Endothelial cell of hepatic sinusoid (primary cell): ENCODE measurements around the gene C9orf78.

Source experiments
- in situ Hi-C: cut with HindIII; loops from 2 replicates; pipeline ENCODE4 v1.10.0; 2017; ENCODE audit warnings: low sequenced_read_pairs

C9orf78 gene

GRCh38 chr9:129868023-129868871 is 33.2 kb upstream of the C9orf78 start:
- in situ Hi-C loops, result no loop called here

DNA sequence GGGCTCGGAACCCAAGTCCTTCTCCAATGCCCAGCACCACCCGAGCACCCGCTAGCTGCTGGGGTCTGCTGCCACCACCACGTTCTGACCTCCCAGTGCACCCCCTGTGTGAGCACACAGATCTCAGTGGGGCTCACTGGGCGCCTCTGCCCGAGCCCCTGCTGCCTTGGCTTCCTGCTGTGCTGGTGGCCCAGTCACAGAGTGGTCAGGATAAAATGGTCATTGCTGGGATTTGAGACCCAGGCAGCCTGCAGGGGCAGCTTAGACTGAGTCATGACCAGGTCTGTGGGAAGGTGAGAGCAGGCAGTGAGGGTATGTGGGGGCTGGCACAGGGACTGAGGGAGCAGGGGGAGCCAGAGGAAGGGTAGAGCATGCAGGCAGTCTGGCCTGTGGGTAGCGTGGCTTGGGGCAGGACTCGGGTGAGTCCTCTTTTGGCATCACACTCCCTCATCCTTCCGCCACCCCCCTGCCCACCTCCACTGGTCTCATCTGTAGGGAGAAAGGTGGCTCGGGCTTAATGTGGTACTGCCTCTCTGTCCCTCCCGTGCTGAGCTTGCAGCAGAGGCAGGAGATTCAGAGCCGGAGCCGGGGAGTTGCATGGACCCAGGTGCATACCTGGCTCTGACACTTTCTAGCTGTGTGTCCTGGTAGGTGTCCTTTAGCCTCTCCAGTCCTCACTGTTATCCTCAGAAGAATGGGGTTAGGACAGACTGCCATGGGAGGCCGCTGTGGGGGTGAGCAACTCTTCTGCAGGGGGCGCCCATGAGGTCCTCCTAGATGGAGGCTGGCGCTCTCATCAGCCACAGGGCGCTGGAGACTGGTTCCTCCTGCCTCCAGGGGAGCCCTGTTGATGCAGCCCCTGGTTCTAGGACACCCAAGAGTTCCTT is 32.3 kb upstream of the C9orf78 start:
- in situ Hi-C loops, result no loop called here

DNA sequence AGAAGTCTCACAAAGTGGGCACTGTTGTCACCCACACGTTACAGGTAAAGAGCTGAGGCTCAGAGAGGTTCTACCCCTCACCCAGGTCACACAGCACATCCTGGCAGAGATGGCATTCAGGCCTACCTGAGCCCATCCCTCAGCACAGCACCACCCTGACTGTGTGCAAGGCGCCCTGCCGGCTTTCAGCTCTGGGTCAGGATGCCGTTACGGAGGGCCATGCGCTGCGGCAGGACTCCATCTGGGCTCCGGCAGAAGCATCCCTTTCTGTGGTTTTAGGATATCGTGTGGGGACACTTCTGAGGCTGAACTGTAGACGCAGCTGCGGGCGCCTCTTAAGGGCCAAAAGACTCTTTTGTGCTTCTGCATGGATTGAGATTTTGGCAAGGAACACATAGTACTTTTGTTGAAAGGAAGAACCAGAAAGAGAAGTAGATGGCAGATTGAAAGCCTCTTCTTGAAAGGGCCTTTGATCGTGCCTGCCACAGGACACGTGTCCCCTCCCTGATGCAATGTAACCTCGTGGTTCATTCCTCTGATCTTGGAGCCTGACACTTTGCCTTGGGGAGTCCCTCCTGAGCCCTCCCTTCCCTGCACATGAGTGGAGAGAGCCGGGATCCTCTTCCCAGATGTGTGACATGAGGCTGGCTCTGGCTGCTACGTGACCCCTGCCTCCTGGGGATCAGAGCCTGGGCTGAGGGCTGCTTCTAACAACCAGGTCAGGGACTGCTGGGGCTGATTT is 31.5 kb upstream of the C9orf78 start:
- in situ Hi-C loops, result no loop called here

DNA sequence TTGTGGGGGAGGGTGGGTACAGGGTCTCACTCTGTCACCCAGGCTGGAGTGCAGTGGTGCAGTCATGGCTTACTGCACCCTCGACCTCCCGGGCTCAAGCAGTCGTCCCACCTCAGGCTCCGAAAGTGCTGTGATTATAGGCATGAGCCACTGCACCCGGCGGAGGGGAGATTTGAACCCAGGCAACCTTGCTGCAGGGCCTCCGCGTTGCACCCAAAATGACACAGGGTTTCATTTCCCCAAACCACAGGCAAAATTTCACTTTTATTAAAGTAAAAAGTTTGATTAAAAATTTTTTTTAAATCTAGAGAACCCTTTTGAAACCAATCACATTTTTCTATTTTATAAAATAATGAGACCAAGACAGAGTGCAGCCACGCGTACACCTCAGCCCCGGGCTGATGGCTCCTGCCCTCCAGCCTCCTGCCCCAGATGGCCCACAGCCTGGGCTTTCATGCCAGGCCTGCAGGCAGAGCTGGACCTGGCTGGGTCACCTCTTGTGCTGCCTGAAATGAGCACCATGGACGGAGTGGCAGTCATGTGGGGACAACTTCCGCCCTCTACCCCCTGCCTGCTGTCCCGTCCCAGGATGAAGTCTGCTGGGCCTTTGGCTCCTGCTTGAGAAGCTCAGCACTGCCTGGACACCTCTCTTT is 30.7 kb upstream of the C9orf78 start:
- in situ Hi-C loops, result no loop called here

- in situ Hi-C loops, result no loop called here
These were observed 30.0 kb upstream of the C9orf78 start for GRCh38 chr9:129864991-129865647.

DNA sequence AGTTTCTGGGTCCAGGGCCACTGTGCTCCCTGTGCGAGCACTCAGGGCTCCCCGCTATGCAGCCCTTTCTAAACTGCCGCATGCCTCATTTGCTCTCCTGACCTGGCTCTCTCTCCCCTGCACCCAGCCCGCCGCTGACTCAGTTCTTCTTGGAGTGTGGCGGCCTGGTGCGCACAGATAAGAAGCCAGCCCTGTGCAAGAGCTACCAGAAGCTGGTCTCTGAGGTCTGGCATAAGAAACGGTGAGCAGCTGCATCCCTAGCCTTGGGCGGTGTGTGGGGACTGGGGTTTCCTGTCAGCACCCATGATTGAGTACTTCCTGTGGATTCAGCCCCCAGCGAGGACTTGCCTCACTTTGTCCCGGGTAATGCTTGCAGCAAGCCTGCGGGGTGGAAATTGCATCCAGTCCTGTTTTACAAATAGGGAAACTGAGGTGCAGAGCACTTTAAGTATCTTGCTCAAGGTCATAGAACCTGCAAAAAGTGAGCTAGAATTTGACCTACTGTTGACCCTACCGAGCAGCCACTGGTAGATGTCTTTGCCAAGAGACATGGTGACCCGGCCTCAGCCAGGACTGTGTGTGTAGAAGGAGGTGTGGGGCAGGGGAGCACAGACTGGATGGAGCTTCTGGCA is 28.1 kb upstream of the C9orf78 start:
- in situ Hi-C loops, result no loop called here

GRCh38 chr9:129861447-129861827 is 26.4 kb upstream of the C9orf78 start:
- in situ Hi-C loops, result no loop called here

DNA sequence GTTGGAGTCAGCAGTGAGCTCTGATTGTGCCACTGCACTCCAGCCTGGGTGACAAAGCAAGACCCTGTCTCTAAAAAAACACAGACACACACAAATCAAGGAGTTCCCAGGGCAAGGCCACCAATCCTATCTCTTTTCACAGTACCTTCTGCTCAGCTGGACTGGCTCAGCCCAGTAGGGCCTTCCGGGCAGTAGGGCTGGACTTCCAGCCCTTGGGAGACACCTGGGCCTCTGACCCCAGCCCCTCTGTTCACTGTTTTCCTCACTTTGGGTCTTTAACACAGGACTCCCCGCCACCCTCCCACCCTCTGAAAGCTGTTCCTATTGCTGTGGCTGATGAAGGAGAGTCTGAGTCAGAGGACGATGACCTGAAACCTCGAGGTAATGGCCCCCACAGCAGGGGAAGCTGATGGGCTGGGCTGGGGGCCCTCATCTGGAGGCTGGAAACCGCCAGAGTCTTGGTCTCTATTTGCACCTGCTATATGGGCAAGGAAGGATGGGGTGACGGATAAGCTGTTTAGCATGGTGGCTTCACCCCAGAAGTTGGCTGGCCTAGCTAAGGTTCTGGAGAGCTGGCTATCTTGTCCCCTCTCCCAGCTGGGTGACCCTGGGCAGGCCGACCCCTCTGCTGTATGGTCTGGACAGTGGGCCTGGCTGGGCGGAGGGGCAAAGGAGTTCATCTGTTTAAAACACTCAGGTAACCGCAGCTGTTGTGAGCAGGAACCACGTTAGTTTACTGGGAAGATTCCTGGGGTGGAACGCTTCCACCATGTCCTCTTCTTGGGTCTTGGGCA is 25.8 kb upstream of the C9orf78 start:
- in situ Hi-C loops, result no loop called here

- in situ Hi-C loops, result no loop called here
These were observed 23.3 kb upstream of the C9orf78 start for GRCh38 chr9:129858167-129858962.

GRCh38 chr9:129857207-129857606 is 22.1 kb upstream of the C9orf78 start:
- in situ Hi-C loops, result no loop called here

GRCh38 chr9:129854588-129855110 is 19.6 kb upstream of the C9orf78 start:
- in situ Hi-C loops, result no loop called here

DNA sequence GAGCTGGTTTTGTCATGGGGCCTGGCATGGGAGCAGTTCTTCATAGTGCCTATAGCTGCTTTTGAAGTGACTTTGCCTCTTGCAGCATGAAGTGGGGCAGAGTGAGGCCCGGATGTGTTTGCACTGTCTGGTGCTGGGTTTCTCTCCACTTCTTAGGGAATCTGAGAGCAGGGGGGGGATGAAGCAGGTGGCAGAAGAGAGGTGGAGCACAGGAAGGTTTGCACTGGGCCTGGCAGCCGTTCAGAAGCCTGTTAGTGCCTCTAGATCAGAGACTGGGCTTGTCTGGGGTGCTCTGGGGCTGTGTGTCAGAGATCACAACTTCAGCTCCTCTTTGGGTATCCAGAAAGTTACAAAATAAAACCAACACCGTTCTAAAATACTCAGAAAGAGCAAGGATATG is 18.5 kb upstream of the C9orf78 start:
- in situ Hi-C loops, result no loop called here

DNA sequence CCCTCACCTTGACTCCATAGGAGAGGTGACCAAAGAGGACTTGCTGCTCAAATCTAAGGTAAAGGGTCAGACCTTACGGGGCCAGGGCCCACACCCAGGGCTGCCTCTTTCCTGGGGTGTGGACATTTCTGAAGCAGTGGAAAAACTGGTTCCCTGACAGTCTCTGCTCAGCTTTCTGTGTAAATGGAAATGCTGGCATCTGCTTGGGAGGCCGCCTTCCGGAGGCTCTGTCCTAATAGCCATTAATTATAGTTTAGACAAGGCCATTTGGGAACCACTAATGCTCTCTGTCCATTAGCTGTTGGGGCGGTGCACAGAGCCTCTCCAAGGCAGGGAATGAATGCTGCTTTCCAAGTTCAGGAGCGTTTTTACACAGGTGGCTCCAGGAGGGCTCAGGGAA is 17.5 kb upstream of the C9orf78 start:
- in situ Hi-C loops, result no loop called here

GRCh38 chr9:129851821-129852220 is 16.7 kb upstream of the C9orf78 start:
- in situ Hi-C loops, result no loop called here

GRCh38 chr9:129850821-129851550 is 15.9 kb upstream of the C9orf78 start:
- in situ Hi-C loops, result no loop called here

GRCh38 chr9:129849901-129850300 is 14.8 kb upstream of the C9orf78 start:
- in situ Hi-C loops, result loop anchor here (25.0 kb wide), 1 partner anchor 412 kb away; the partner anchor contains the start of gene HMCN2
